ENCODE results near the gene LGALS7B. TPM values are rescaled to one million over a fixed set of nuclear protein-coding genes. Genes with fewer than 3 reads are reported as not detected.

Gene LGALS7B
- total RNA-seq, 1 experiment from 2014 or later, result not detected

Other genes with a start within 250 kb of the LGALS7B start
- 0.11 TPM in 1 of 2 replicates, not detected in the other for gene MAP4K1, start 171.2 kb upstream of the LGALS7B start, total RNA-seq (2014; rRNA removed; shearing (Covaris generic))
- 853 and 886 TPM in 2 replicates for gene EIF3K, start 170.0 kb upstream of the LGALS7B start, total RNA-seq (2014; rRNA removed; shearing (Covaris generic))
- 124 and 199 TPM in 2 replicates for gene ACTN4, start 141.6 kb upstream of the LGALS7B start, total RNA-seq (2014; rRNA removed; shearing (Covaris generic))
- gene CAPN12, start 44.7 kb upstream of the LGALS7B start, total RNA-seq (2014; rRNA removed; shearing (Covaris generic)), result not detected in 2 replicates
- gene LGALS7, start 15.7 kb upstream of the LGALS7B start, total RNA-seq (2014; rRNA removed; shearing (Covaris generic)), result not detected in 2 replicates
- gene LGALS4, start 23.7 kb downstream of the LGALS7B start, total RNA-seq (2014; rRNA removed; shearing (Covaris generic)), result not detected in 2 replicates
- gene ECH1, start 42.6 kb downstream of the LGALS7B start, total RNA-seq (2014; rRNA removed; shearing (Covaris generic)), result 23.8 and 24.5 TPM in 2 replicates
- gene HNRNPL, start 60.8 kb downstream of the LGALS7B start, total RNA-seq (2014; rRNA removed; shearing (Covaris generic)), result 293 and 361 TPM in 2 replicates
- 2.8 and 2.9 TPM in 2 replicates for gene RINL, start 89.1 kb downstream of the LGALS7B start, total RNA-seq (2014; rRNA removed; shearing (Covaris generic))
- 21.8 and 26.6 TPM in 2 replicates for gene SIRT2, start 110.4 kb downstream of the LGALS7B start, total RNA-seq (2014; rRNA removed; shearing (Covaris generic))
- gene NFKBIB, start 110.8 kb downstream of the LGALS7B start, total RNA-seq (2014; rRNA removed; shearing (Covaris generic)), result 45.8 and 62.5 TPM in 2 replicates
- not detected in 2 replicates for gene CCER2, start 123.0 kb downstream of the LGALS7B start, total RNA-seq (2014; rRNA removed; shearing (Covaris generic))
- gene SARS2, start 141.6 kb downstream of the LGALS7B start, total RNA-seq (2014; rRNA removed; shearing (Covaris generic)), result 39.1 and 45.1 TPM in 2 replicates
- 60.5 and 102 TPM in 2 replicates for gene MRPS12, start 141.7 kb downstream of the LGALS7B start, total RNA-seq (2014; rRNA removed; shearing (Covaris generic))
- 12.6 and 36.9 TPM in 2 replicates for gene FBXO17, start 186.5 kb downstream of the LGALS7B start, total RNA-seq (2014; rRNA removed; shearing (Covaris generic))
- gene FBXO27, start 243.3 kb downstream of the LGALS7B start, total RNA-seq (2014; rRNA removed; shearing (Covaris generic)), result 2.6 and 22.7 TPM in 2 replicates